Measurements from ENCODE around the gene WDR74. TPM values are rescaled to one million over a fixed set of nuclear protein-coding genes. Genes with fewer than 3 reads are reported as not detected.

WDR74 gene
- total and polyA plus RNA-seq, 9 of the 15 experiments (the other 6 are each of a cell fraction or from before 2014, with no cell fraction given): 32.7 to 210 (median 114) TPM

- TF ChIP-seq ZNF785 (CRISPR knock-in tag; IDR thresholded peaks at IDR 0.05) (no peak), MLLT1 (IDR thresholded peaks at IDR 0.05) (peak; percentile 75 to 83; a peak in 3 of 4 replicates), MAZ (CRISPR knock-in tag; conservative IDR thresholded peaks at IDR 0.05 in 1 of 2, IDR thresholded peaks at IDR 0.05 in 1 of 2) (peak; percentile 61 to 92), DIDO1 (tag; IDR thresholded peaks at IDR 0.05; ENCODE audit: low read depth) (no peak), XRCC3 (IDR thresholded peaks at IDR 0.05) (no peak), CCAR2 (IDR thresholded peaks at IDR 0.05; ENCODE audit: low read depth, low read length) (no peak), POLR2G (IDR thresholded peaks at IDR 0.05; ENCODE audit: low read depth, low read length) (no peak), POLR2AphosphoS5 (IDR thresholded peaks at IDR 0.05; ENCODE audit: control insufficient read depth, insufficient read depth, low read depth, low read length) (peak; percentile 74), CHD2 (IDR thresholded peaks at IDR 0.05; ENCODE audit: low read depth, low read length) (no peak), ZSCAN32 (CRISPR knock-in tag; IDR thresholded peaks at IDR 0.05) (peak; percentile 67; the same call in 1 of the 2 replicates), SMARCC2 (IDR thresholded peaks at IDR 0.05; ENCODE audit: low read depth) (no peak), MCM3 (IDR thresholded peaks at IDR 0.05) (no peak), TBP (optimal IDR thresholded peaks at IDR 0.05; ENCODE audit: low read depth, low read length) (peak; percentile 69), ATF3 (IDR thresholded peaks at IDR 0.05) (peak; percentile 97), ATF3 (CRISPR knock-in tag; conservative IDR thresholded peaks at IDR 0.05) (no peak), ESRRA (IDR thresholded peaks at IDR 0.05; ENCODE audit: borderline replicate concordance, low read depth) (no peak), CBX1 (IDR thresholded peaks at IDR 0.05; ENCODE audit: low read depth) (no peak), ZNF77 (CRISPR knock-in tag; IDR thresholded peaks at IDR 0.05) (no peak), NR2C2 (CRISPR knock-in tag; IDR thresholded peaks at IDR 0.05) (no peak), NR2C2 (tag; IDR thresholded peaks at IDR 0.05) (peak; percentile 69; the same call in 1 of the 2 replicates)
- TF ChIP-seq, protein P1, sequence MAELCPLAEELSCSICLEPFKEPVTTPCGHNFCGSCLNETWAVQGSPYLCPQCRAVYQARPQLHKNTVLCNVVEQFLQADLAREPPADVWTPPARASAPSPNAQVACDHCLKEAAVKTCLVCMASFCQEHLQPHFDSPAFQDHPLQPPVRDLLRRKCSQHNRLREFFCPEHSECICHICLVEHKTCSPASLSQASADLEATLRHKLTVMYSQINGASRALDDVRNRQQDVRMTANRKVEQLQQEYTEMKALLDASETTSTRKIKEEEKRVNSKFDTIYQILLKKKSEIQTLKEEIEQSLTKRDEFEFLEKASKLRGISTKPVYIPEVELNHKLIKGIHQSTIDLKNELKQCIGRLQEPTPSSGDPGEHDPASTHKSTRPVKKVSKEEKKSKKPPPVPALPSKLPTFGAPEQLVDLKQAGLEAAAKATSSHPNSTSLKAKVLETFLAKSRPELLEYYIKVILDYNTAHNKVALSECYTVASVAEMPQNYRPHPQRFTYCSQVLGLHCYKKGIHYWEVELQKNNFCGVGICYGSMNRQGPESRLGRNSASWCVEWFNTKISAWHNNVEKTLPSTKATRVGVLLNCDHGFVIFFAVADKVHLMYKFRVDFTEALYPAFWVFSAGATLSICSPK (IDR thresholded peaks at IDR 0.05; ENCODE audit: borderline replicate concordance): no peak
- TF ChIP-seq, protein P2, sequence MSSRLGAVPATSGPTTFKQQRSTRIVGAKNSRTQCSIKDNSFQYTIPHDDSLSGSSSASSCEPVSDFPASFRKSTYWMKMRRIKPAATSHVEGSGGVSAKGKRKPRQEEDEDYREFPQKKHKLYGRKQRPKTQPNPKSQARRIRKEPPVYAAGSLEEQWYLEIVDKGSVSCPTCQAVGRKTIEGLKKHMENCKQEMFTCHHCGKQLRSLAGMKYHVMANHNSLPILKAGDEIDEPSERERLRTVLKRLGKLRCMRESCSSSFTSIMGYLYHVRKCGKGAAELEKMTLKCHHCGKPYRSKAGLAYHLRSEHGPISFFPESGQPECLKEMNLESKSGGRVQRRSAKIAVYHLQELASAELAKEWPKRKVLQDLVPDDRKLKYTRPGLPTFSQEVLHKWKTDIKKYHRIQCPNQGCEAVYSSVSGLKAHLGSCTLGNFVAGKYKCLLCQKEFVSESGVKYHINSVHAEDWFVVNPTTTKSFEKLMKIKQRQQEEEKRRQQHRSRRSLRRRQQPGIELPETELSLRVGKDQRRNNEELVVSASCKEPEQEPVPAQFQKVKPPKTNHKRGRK (tag; IDR thresholded peaks at IDR 0.05): no peak
These were observed 42.4 kb upstream of the WDR74 start (continued) for GRCh38 chr11:62881579-62882430.

Measured in K562 (cell line).